AG04450 (cell line): ENCODE data around the gene NME7. TPM values are rescaled to one million over a fixed set of nuclear protein-coding genes. Genes with fewer than 3 reads are reported as not detected.

Experiments
- CTCF ChIA-PET: fragments of 300-600, 350-600 bp; formaldehyde crosslinking; extraction: SDS; loops from one replicate; lab custom pipeline; 2022; ENCODE audit warnings: antibody characterized with exemption, inconsistent platforms; lab: Charles Lee
- POLR2A ChIA-PET: fragments of 350-600 bp; formaldehyde crosslinking; extraction: SDS; loops from one replicate; lab custom pipeline; 2021; ENCODE audit warnings: antibody characterized with exemption, inconsistent platforms; lab: Yijun Ruan, JAX
- DNase-seq: peaks from one replicate; pipeline ENCODE4 v3.0.0-alpha.2; 2011; ENCODE audit warnings: low read depth, low spot score
- H3K27ac ChIP-seq: one replicate; pipeline ENCODE4 v1.5.1; 2012; ENCODE audit warnings: low read depth, low read length, control low read depth
- H3K27me3 ChIP-seq: one replicate; pipeline ENCODE4 v1.6.0; 2012; ENCODE audit warnings: low read length; ENCODE audit not compliant: control insufficient read depth, insufficient read depth
- H3K4me3 ChIP-seq: 2 replicates; pipeline ENCODE4 v1.5.1; 2011; ENCODE audit warnings: mild to moderate bottlenecking, low read depth, low read length, control low read depth
- H3K9me3 ChIP-seq: 2 replicates; pipeline ENCODE4 v1.5.1; 2012; ENCODE audit warnings: low read length; ENCODE audit not compliant: control insufficient read depth, insufficient read depth
- CTCF ChIP-seq: IDR thresholded peaks from 2 replicates; pipeline ENCODE4 v1.5.1; 2011; ENCODE audit warnings: low read depth, low read length, control low read depth, inconsistent platforms
- polyA plus RNA-seq: library from polyadenylated mRNA; depleted of rRNA; stranded (reverse); fragments of >200 nt; gene quantifications from 2 replicates; pipeline ENCODE4 v1.2.3, GENCODE V29; 2011

NME7 gene
- polyA plus RNA-seq, 1 experiment: 27.3 TPM

- DNase-seq: no peak
- CTCF ChIA-PET: interaction anchor here (0.8 kb wide), 1 partner anchor 9 kb away, joined by 3 read pairs; no protein-coding TSS in a partner anchor
Measured at GRCh38 chr1:169118227-169118626, 249.4 kb downstream of the NME7 start.

GRCh38 chr1:169117599-169117998 is 250.0 kb downstream of the NME7 start:
- POLR2A ChIA-PET: interaction anchor here (0.8 kb wide), 1 partner anchor 10 kb away, joined by 3 read pairs; no protein-coding TSS in a partner anchor
- Histone ChIP-seq H3K27ac (no peak overlapping the region), H3K4me3 (no peak overlapping the region), H3K27me3 (no peaks in the 10 kb centered on the region), H3K9me3 (no peaks in the 10 kb centered on the region; the same call in 1 of the 2 replicates)
- CTCF ChIA-PET: interaction anchor here (0.8 kb wide), 2 partner anchors 8 to 11 kb away, joined by 3 to 4 read pairs; partner anchors contain the start of gene ATP1B1
- no peak for TF ChIP-seq CTCF
- no peak for DNase-seq

More at GRCh38 chr1:169118227-169118626, 249.4 kb downstream of the NME7 start:
- Histone ChIP-seq H3K9me3 (no peaks in the 10 kb centered on the region; the same call in 1 of the 2 replicates), H3K27me3 (no peaks in the 10 kb centered on the region), H3K27ac (no peak overlapping the region), H3K4me3 (no peak overlapping the region)
- POLR2A ChIA-PET: no interaction called here
- TF ChIP-seq CTCF: no peak

- DNase-seq: no peak
- no peaks in the 10 kb centered on the region for H3K27me3 ChIP-seq
- CTCF ChIA-PET: interaction anchor here (0.8 kb wide), 1 partner anchor 10 kb away, joined by 4 read pairs; the partner anchor contains the start of gene ATP1B1
- TF ChIP-seq CTCF: no peak
- POLR2A ChIA-PET: interaction anchor here (0.8 kb wide), 1 partner anchor 9 kb away, joined by 3 read pairs; no protein-coding TSS in a partner anchor
- H3K27ac ChIP-seq: no peak overlapping the region
- no peak overlapping the region for H3K4me3 ChIP-seq
- H3K9me3 ChIP-seq: no peaks in the 10 kb centered on the region; the same call in 1 of the 2 replicates
Measured at GRCh38 chr1:169117014-169117413, 250.6 kb downstream of the NME7 start.

DNA sequence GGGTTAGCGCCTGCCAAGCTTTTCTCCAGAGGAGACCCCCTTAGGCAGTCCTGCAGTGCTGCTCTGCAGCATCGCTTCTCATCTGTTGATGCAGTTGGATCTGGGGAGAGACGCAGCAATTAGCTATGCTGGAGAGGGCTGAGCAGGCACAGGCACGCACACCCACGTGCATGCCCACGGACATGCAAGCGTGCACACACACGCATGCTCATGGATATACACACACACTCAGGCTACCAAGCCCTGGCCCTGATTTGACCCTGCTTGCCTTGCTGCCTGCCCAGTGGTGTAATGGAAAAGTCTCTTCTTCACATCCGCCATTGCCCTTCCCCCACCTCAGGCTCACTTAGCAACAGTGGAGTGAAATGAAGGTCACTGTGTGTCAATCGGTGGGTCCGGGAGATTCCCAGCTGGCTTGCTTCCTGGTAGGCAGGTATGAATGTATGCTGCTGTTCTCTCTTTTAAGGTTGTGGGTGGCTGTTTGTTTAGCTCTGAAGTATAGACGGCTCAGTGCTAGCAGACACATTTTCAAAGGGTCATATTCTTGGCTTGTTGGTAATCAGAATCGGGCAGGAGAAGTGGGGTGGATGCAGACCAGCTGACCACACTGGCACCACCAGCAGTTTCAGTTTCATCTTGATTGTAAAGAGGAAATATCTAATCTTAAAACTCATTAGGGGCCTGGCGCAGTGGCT is 251.6 kb downstream of the NME7 start:
- ChIA-PET POLR2A (no interaction called here), CTCF (interaction anchor here (0.5 to 1.6 kb wide), 2 partner anchors 10 to 56 kb away, joined by 4 to 8 read pairs; partner anchors contain the start of gene ATP1B1)
- no peak for DNase-seq
- Histone ChIP-seq H3K4me3 (no peak overlapping the region), H3K9me3 (no peaks in the 10 kb centered on the region; the same call in 1 of the 2 replicates), H3K27me3 (no peaks in the 10 kb centered on the region), H3K27ac (peak overlapping the region; percentile 47)
- TF ChIP-seq CTCF: no peak

DNA sequence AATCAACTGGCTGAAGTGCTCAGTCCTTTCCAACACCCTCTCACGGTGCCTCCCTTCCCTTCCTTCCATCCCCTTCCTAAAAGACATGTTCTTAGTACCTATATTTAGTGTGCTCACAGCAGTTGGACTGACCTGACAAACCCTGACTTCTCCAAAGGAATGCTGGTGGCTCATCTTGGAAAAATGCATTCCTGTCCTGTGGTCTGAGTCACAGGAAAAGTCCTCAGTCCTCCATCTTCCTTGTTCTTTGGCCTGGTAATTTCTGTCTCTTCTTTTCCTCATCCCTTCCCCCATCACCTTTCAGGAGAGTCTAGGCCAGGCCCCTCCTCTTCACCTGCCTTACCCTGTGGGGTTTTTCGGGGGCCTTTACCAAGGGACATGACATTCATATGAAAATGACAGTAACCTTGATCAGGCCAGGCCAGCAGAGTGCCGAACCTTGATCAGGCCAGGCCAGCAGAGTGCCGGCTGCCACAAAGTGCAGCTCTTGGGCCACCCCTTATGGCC is 253.9 kb downstream of the NME7 start:
- Histone ChIP-seq H3K27ac (peak overlapping the region; percentile 89), H3K4me3 (no peak overlapping the region), H3K27me3 (no peaks in the 10 kb centered on the region), H3K9me3 (no peaks in the 10 kb centered on the region; the same call in 1 of the 2 replicates)
- CTCF ChIA-PET: no interaction called here
- TF ChIP-seq CTCF: no peak
- peak; percentile 72 for DNase-seq
- POLR2A ChIA-PET: no interaction called here
